Effector CD8-positive, alpha-beta T cell (primary cell): ENCODE results near the gene GLT6D1.
A peak's percentile ranks its signal among the peaks of the same experiment; 100 is the strongest.

Source experiments
- DNase-seq: peaks from one replicate; lab custom pipeline; 2025; lab: John Stamatoyannopoulos, UW

Gene GLT6D1

DNA sequence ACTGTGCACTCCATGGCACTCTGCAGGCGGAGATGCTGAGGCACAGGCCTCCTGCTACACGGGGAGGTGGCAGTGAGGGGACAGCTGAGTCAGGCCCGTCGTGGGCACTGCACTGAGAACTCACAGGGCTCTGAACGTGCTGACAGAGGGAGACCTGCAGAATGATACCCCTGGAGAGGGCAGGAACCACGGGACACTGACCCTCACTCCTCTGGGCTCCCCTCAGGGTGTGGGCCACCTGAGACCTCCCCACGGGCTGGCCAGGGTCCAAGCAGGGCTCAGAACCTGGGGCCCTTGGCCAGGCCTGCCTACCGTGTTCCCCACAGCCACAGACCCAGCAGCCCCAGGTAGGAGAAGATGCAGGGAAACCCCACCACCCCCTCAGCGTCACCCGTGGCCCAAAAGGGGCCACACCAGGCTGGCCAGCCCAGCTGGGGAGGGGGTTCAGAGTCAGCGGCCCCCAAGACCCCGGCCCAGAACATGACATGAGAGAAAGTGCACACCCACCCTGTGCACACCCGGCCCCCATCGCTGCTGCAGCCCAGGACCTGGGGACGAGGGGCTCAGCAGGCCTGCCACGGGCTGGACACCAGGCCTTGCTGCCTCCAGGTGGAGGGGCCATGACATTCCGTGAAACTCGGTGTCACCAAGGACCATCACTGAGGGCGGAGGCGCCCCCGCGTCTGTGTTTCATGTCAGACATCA is 30.9 kb downstream of the GLT6D1 start:
- no peak for DNase-seq

DNA sequence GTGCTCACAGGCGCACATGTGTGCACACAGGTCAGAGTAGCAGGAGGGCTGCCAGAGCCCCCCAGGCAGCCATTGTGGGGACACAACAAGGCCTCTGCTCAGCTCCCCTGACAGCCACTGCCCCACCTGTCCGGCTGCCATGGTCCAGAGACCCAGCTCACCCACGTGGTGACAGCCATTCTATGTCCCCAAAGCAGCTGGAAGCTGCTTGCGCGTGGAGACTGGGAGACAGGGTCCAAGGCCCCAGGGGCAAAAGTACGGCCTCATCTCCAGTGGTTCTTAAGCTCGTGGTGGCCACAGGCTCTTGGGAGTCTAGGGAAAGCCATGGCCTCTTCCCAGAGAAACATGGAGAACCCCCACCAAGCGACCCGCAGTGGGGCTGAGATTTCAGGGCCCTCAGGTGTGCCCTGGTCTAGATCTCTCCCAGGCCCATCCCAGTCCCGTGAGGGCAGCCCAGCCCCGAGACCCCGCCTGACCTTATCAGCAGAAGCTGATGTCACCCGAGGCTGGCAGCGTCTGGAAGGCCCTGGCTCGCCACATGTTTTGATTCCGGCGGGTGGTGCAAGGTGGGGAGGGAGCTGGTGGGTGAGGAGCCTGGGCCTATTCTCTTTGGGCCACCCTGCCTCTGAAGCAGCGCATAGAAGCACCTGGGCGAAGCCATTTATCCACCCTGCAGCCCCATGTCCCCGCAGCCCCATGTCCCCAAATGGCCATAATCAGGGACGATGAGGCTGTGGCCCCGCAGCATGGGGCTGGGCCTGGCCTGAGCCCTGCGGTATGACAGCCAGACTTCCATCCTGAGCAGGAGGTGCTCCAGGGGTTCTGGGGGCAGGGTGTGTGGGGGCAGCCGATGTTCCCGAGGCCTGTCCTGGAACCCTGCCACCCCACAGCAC is 31.7 kb downstream of the GLT6D1 start:
- DNase-seq = no peak

GRCh38 chr9:135606885-135607259 is 32.5 kb downstream of the GLT6D1 start:
- no peak for DNase-seq

DNA sequence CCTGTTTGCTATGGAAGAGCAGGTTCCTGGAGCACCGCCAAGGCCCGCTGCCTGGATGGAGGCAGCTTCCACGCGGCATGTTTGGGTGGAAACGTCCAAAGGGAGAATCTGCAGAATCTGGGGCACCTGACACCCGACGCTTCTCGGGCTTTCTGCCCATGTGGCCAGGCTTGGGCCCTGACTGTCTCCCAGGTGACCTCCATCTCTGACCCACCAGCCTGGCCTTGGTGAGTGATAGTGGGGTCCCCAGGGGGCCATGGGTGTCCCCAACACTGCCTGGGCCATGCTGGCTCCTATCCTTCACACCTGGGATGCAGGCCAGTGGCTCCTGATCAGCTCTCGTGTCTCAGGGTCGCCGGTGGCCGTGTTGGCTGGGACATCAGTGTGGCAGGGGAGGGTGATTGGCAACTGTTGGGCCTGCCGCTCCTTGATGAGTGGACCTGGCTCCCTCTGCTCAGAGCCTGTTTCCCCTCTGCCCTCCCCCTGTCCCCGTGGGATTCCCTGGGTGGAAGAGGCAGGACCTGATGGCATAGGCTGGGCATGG is 34.0 kb downstream of the GLT6D1 start:
- DNase-seq = no peak

- DNase-seq = no peak
Measured at GRCh38 chr9:135604437-135605237, 34.7 kb downstream of the GLT6D1 start.

DNA sequence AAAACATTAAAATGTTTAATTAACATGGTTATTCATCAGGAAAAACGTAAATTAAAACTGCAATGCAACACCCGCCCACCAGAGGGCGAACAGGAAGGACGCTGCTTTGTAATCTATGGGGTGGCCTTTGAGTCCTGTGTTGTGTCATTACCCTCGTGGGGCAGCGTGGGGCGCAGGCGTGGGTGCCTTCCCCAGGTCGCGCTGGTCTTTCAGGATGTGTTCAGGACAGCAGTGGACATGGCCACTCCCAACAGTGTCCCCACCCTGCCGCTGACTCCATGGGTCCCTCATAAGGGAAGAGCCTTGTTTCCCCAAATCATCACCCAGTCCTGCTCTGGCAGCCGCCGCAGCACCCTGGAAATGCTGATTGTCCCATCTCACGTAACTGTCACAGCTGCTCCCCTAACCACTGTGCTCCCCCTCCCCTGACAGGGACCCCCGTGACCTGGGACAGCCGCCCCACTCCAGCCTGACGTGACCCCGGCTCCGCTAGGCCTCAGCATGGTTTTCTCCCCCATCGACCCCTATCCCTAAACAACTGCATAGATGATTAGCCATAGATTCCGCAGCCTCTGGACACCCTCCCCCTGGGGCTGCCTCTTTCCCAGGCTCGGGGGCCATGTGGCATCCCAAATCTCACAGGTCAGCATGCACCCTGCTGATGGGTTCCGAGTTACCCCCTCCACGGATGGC is 36.4 kb downstream of the GLT6D1 start:
- peak; percentile 23 for DNase-seq

- no peak for DNase-seq
Measured at GRCh38 chr9:135601988-135602387, 37.4 kb downstream of the GLT6D1 start.

DNA sequence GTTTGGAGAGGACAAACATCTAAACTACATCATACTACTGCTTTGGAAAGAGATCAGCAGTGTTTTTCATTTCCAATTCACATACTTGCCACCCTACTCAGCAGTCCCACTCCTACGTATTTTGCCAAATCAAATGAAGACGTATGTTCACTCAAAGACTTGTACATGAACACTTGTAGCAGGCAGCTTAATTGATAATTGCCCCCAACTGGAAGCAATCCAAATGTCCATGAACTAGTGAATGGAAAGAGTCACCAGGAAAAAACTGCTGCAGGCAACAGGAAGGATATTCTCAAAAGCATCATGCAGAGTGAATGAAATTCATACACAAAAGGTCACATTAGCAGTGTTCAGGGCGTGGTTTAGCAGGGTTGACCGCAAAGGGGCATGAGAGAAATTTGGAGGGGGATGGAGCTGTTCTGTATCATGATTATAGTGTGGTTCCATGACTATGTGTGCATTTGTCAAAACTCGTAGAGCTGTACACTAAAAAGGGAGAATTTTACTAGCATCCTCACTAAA is 39.0 kb downstream of the GLT6D1 start:
- no peak for DNase-seq

DNA sequence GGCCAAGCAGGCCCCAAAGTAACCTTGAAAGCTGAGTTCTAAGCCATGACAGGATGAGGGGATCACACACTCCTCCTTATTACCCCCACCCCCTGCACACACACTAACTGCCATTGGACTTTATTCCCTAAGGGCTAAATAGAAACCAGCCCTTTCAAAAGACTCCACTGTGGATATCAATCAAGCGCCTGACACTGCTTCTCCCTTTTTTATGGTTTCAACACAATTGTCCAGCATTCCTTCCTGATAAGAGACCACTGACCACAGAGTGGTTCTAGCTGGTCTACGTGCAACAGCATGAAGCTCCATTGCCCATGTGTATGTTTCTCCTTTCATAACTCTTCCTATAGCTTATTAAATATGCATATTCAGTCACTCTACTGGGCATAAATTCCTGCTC is 43.1 kb downstream of the GLT6D1 start:
- no peak for DNase-seq

DNA sequence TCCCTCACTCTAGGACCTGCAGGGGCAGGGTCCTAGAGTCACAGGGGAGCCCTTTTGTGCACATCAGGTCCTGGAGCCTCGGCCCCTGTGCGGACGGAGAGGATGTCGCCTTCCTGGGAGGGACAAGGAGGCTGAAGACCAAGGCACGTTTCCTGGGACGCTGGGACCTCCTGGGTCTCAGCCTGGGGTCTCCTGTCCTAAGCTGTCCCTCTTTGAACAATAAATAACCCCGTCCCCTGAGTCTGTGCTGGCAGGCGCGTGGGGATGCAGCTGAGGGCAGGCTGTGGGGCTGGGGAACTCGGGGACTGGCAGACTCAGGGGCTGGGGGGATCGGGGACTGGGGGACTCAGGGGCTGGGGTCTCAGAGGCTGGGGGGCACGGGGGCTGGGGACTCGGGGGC is 46.7 kb downstream of the GLT6D1 start:
- DNase-seq = no peak

DNA sequence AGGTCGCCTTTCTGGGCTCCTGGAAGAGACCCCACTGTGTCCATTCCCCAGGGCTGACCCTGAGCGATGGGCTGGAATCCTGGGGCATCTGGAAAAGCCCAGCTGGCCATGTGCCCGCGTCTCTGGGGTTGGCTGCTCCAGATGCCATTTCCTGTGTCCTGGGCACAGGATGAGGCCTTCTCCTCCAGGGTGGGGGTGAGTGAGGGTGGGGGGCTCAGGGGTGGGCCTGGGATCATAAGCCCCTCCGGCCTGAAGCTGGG is 47.1 kb downstream of the GLT6D1 start:
- no peak for DNase-seq

DNA sequence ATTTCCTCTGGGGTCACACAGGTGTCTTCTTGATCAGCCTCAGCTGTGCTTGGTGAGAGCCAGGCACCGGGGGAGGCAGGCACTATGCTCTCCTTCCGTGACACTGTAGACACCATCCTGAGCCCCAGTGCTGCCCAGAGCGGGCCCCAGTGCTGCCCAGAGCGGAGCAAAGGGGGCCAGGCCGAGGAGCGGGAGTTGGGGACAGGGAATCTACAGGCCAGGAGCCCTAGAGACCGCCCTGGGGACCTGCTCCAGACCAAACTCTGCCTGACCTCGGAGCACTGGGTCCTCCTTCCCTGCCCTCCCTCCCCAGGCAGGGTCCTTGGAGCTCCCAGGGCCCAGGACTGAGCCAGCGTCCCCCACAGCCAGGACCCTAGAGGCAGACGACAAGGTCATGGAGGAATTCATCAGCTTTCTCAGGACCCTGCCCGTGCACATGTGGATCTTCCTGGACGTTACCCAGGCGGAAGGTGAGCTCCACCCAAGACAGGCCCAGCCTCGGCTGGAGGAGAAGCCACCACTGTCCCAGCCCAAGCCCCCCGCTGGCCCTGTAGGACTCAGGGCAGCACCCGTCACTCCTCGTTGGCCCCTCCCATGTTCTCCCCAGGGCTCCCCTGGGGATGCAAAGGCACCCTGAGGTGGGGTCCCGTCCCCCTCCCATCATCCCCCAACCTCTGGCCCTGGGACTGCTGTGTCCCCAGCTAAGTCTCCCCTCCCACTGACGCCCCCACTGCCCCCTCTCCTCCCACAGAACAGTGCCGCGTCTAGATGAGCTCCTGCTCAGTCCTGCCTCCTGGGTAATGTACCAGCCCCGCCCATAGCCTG is 47.6 kb downstream of the GLT6D1 start:
- no peak for DNase-seq

- no peak for DNase-seq
Measured at GRCh38 chr9:135590486-135591079, 48.8 kb downstream of the GLT6D1 start.

DNA sequence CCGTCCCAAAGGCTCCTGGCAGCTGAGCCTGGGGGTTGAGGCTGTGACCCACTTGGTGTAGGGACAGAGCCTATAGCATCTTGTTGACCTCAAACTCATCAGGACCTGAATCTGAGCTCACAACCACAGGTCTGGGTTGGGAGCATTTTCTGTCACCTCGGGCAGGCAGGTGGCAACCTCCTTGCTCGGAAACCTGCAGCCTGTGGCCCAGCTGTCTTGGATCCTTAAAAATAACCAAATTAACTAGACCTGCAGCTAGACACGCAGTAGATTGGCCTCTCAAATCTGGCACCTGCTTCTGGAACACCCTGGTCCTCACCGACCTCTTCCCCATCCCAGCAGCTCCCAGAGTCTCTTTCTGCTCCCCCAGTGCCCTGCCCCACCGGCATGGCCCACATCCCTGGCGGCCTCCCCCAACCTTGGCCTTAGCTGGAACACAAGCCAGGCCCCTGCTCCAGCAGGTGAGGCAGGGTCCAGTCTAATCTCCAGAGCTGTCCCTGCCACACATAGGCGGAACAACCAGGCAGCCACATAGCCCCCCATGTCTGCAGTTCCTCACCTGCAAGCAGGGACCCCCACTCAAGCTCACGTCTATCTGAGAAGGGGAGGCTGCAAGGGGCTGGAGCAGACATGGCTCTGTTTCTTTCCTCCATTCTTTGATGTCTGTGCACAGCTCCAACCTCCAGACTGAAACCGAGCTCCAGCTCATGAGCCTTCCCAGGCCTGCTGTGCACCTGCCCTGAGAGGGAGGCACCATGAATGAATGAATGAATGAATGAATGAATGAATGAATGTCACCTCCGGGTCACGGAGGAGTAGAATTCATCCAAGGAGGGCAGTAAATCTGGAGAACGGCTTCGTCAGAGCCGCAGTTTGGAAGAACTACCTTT is 49.5 kb downstream of the GLT6D1 start:
- DNase-seq = no peak

DNA sequence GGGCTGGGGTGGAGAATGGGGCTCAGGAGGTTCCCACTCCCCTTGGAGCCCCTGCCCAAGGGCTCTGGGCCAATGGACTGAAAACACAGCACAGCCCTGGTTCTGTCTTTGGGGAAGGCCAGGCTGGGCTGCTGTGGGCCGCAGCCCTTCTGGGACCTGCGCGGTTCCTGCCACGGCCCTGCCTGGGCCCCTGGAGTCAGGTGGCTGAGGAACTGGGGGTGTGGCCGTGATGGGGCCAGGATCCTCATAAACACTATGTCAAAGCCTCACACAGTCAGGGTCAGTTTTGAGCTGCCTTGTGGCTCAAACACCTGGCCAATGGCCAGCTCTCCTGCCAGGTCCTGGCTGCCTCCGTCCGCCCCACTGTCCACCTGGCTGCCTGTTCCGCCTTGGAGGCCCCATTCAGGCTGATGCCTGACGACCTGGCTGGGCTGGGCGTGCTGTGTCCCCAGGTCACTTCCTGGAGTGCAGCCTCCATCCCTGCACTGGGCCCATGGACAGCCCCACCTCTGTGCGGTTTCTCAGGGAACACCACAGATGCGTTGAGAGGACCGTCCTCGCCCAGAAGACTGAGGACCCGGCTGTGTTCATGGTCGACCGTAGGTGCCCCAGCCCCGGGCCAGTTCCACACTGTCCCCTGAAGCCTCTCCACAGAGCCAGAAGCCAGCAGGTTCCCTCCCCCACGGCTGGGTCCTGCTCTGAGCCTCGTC is 50.3 kb downstream of the GLT6D1 start:
- DNase-seq = no peak

DNA sequence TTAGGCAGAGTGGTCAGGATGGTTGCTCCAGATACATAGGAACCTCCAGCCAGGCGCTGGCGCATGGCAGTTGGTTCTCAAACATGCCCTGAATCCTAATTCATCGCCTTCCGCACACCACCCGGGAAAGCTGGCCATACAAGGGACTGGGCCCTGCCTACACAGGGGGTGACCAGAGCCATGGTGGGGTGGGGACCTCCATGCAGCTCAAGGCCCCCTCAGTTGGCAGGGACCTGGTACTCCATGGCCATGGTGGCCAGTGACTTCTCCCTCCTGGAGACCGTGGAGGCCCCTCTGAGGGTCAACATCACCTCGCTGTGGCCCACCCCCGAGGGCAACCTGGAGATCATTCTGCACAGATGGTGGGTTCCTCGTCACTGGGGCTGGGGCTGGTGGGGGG is 51.0 kb downstream of the GLT6D1 start:
- no peak for DNase-seq

GRCh38 chr9:135587658-135588057 is 51.7 kb downstream of the GLT6D1 start:
- no peak for DNase-seq

DNA sequence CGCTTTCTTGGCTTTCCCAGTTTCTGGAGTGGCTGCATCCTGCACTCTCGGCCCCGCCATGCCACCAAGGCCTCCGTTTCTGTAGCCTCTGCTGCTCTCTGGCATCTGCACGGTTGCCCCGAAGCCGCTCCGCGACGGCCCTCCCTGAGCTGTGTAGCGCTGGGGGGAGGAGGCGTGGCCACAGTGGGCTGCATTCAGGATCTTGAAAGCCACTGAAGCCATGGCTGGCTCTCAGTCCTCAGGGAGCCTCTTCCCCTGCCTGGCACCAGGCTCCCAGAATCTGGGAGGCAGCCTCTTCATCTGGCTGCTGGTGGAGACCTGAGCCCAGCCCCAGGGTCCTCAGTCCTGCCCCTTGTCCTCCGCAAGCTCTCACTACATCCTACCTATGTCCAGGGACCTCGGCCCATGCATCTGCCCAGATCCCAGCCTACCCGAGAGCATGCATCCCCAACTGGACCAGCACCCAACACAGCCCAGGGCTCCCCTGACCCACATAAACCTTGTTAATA is 52.7 kb downstream of the GLT6D1 start:
- DNase-seq = no peak
